Measurements from ENCODE around the gene IQCM. TPM values are rescaled to one million over a fixed set of nuclear protein-coding genes. Genes with fewer than 3 reads are reported as not detected.

Gene IQCM
- total and polyA plus RNA-seq, 12 donors = not detected

- Histone ChIP-seq H3K4me1 (no peaks in the 10 kb centered on the region), H3K4me3 (no peak overlapping the region), H3K9me3 (peaks cover 0 to 7% (median 0%) of the 10 kb centered on the region in 11 donors), H3K27me3 (no peaks in the 10 kb centered on the region), H3K27ac (no peak overlapping the region), H3K36me3 (no peaks in the 10 kb centered on the region)
- DNase-seq (no peak), ATAC-seq (no peak)
- TF ChIP-seq CTCF (IDR thresholded peaks at IDR 0.05) = no peak
- intact Hi-C loops (cut with DNase I) = no loop called here
- WGBS, 2 donors = 91 to 94% methylated on average over 1 of the region's 1 CpG
Observed at GRCh38 chr4:149572716-149573115, 242.9 kb downstream of the IQCM start.

- Histone ChIP-seq H3K4me1 (no peaks in the 10 kb centered on the region), H3K27ac (no peak overlapping the region), H3K27me3 (no peaks in the 10 kb centered on the region), H3K36me3 (no peaks in the 10 kb centered on the region), H3K4me3 (no peak overlapping the region), H3K9me3 (peaks cover 0 to 4% (median 0%) of the 10 kb centered on the region in 11 donors)
- no peak for TF ChIP-seq CTCF (IDR thresholded peaks at IDR 0.05)
- ATAC-seq (no peak), DNase-seq (no peak)
- 85 to 89% methylated on average over 1 of the region's 1 CpG for WGBS, 2 donors
- intact Hi-C loops (cut with DNase I) = loop anchor here in 2 of 10 donors (10.0 kb wide), 2 partner anchors 181 to 191 kb away; no protein-coding TSS in a partner anchor
Observed at GRCh38 chr4:149555799-149556198, 259.8 kb downstream of the IQCM start.

- ATAC-seq (no peak), DNase-seq (no peak)
- Histone ChIP-seq H3K27me3 (no peaks in the 10 kb centered on the region), H3K27ac (no peak overlapping the region), H3K9me3 (peaks cover 0 to 4% (median 0%) of the 10 kb centered on the region in 11 donors), H3K36me3 (no peaks in the 10 kb centered on the region), H3K4me1 (no peaks in the 10 kb centered on the region), H3K4me3 (no peak overlapping the region)
- TF ChIP-seq CTCF (IDR thresholded peaks at IDR 0.05) = no peak
- WGBS, 2 donors = 55 to 56% methylated on average over 1 of the region's 1 CpG
- intact Hi-C loops (cut with DNase I) = loop anchor here in 2 of 10 donors (10.0 kb wide), 2 partner anchors 180 to 190 kb away; no protein-coding TSS in a partner anchor
Observed at GRCh38 chr4:149555146-149555545, 260.5 kb downstream of the IQCM start.

GRCh38 chr4:149553959-149554520 lies 261.6 kb downstream of the IQCM start:
- Histone ChIP-seq H3K36me3 (no peaks in the 10 kb centered on the region), H3K9me3 (peaks cover 0 to 4% (median 0%) of the 10 kb centered on the region in 11 donors), H3K27ac (no peak overlapping the region), H3K4me1 (no peaks in the 10 kb centered on the region), H3K27me3 (no peaks in the 10 kb centered on the region), H3K4me3 (no peak overlapping the region)
- intact Hi-C loops (cut with DNase I) = loop anchor here in 7 of 10 donors (5.0 to 10.0 kb wide), 4 partner anchors 179 to 343 kb away; no protein-coding TSS in a partner anchor
- ATAC-seq (no peak), DNase-seq (no peak)
- TF ChIP-seq CTCF (IDR thresholded peaks at IDR 0.05) = no peak
- 83 to 89% methylated on average over 6 of the region's 6 CpGs for WGBS, 2 donors
